Measurements from ENCODE around the gene UBE2J2. TPM values are rescaled to one million over a fixed set of nuclear protein-coding genes. Genes with fewer than 3 reads are reported as not detected.

Gene UBE2J2
- total and polyA plus RNA-seq, 2 of the 13 experiments (the other 11 are each of a cell fraction or from before 2014, with no cell fraction given): 25.4 to 29.4 TPM

DNA sequence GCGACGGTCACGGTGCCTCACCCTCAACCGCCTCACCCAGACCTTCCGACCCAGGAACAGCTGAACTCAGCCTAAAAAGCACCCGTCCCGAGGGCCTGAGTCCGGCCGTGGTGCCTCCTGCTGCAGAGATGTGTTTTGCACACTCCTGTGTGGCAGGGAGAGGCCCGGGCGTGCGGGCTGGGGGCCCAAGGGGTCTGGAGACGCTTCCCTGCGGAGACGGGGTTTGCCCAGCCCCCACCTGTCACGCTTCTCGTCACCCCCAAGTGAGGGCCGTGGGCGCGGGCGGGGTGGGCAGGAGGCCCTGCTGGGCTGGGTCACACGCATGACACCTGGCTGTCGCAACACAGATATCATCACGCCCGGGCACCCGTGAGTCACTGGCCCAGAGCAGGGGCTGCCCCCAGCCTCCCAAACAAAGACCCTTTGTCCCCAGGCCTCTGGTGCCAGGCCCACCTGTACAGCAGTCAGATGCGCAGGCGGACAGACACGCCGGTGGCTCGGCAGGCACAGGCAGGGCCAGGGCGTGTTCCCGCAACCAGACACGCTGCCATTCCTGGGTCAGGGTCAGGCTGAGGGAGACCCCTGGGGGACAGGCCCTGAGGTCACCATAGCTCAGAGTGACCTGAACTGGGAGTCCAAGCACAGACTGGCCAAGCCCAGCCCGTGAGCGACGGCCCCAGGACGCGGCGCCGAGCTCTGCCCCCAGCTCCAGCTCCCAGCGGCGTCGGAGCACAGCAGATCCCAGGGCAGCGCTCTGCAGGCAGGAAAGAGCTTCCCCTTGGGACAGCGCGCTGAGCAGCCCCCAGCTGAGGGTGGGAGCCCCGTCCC, 35.6 kb downstream of the UBE2J2 start (continued):
- TF ChIP-seq, protein P1, sequence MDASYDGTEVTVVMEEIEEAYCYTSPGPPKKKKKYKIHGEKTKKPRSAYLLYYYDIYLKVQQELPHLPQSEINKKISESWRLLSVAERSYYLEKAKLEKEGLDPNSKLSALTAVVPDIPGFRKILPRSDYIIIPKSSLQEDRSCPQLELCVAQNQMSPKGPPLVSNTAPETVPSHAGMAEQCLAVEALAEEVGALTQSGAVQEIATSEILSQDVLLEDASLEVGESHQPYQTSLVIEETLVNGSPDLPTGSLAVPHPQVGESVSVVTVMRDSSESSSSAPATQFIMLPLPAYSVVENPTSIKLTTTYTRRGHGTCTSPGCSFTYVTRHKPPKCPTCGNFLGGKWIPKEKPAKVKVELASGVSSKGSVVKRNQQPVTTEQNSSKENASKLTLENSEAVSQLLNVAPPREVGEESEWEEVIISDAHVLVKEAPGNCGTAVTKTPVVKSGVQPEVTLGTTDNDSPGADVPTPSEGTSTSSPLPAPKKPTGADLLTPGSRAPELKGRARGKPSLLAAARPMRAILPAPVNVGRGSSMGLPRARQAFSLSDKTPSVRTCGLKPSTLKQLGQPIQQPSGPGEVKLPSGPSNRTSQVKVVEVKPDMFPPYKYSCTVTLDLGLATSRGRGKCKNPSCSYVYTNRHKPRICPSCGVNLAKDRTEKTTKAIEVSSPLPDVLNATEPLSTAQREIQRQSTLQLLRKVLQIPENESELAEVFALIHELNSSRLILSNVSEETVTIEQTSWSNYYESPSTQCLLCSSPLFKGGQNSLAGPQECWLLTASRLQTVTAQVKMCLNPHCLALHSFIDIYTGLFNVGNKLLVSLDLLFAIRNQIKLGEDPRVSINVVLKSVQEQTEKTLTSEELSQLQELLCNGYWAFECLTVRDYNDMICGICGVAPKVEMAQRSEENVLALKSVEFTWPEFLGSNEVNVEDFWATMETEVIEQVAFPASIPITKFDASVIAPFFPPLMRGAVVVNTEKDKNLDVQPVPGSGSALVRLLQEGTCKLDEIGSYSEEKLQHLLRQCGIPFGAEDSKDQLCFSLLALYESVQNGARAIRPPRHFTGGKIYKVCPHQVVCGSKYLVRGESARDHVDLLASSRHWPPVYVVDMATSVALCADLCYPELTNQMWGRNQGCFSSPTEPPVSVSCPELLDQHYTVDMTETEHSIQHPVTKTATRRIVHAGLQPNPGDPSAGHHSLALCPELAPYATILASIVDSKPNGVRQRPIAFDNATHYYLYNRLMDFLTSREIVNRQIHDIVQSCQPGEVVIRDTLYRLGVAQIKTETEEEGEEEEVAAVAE (CRISPR knock-in tag; IDR thresholded peaks at IDR 0.05; ENCODE audit: borderline replicate concordance): no peak
- TF ChIP-seq GTF2F1 (IDR thresholded peaks at IDR 0.05; ENCODE audit: low read length): no peak
- TF ChIP-seq POLR2AphosphoS5 (IDR thresholded peaks at IDR 0.05; ENCODE audit: low read depth, low read length): peak; percentile 76
- TF ChIP-seq ZFP36 (IDR thresholded peaks at IDR 0.05; ENCODE audit: borderline replicate concordance, low read depth, low read length, partially characterized antibody): no peak
- TF ChIP-seq KDM3A (CRISPR knock-in tag; IDR thresholded peaks at IDR 0.05; ENCODE audit: low read depth): no peak; the same call in 1 of the 2 replicates
- TF ChIP-seq FOSL1 (CRISPR knock-in tag; IDR thresholded peaks at IDR 0.05; ENCODE audit: borderline replicate concordance): peak; percentile 53
- no peak for TF ChIP-seq TCF12 (IDR thresholded peaks at IDR 0.05)
- no peak for TF ChIP-seq TCF12 (CRISPR knock-in tag; IDR thresholded peaks at IDR 0.05)
- TF ChIP-seq FOXA3 (CRISPR knock-in tag; IDR thresholded peaks at IDR 0.05): peak; percentile 69
- TF ChIP-seq, protein P2, sequence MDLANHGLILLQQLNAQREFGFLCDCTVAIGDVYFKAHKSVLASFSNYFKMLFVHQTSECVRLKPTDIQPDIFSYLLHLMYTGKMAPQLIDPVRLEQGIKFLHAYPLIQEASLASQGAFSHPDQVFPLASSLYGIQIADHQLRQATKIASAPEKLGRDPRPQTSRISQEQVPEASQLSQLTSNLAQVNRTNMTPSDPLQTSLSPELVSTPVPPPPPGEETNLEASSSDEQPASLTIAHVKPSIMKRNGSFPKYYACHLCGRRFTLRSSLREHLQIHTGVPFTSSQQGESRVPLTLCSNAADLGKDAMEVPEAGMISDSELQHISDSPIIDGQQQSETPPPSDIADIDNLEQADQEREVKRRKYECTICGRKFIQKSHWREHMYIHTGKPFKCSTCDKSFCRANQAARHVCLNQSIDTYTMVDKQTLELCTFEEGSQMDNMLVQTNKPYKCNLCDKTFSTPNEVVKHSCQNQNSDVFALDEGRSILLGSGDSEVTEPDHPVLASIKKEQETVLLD (CRISPR knock-in tag; IDR thresholded peaks at IDR 0.05; ENCODE audit: low read depth): no peak; the same call in 1 of the 2 replicates
- TF ChIP-seq SIN3B (IDR thresholded peaks at IDR 0.05; ENCODE audit: low read length): no peak
- no peak; the same call in 1 of the 2 replicates for TF ChIP-seq ZNF674 (CRISPR knock-in tag; IDR thresholded peaks at IDR 0.05; ENCODE audit: low read depth)
- no peak for TF ChIP-seq ZNF780A (CRISPR knock-in tag; IDR thresholded peaks at IDR 0.05)
- TF ChIP-seq ETV5 (CRISPR knock-in tag; IDR thresholded peaks at IDR 0.05; ENCODE audit: borderline replicate concordance): 0 out of 2 replicates have a peak, but pooled peaks have one; percentile 42
- no peak for TF ChIP-seq JUNB (CRISPR knock-in tag; IDR thresholded peaks at IDR 0.05; ENCODE audit: borderline replicate concordance)
- peak; percentile 86 for TF ChIP-seq JUND (CRISPR knock-in tag; IDR thresholded peaks at IDR 0.05)
- no peak for TF ChIP-seq TMF1 (CRISPR knock-in tag; IDR thresholded peaks at IDR 0.05; ENCODE audit: low read depth)
- TF ChIP-seq ZNF724P (CRISPR knock-in tag; IDR thresholded peaks at IDR 0.05; ENCODE audit: borderline replicate concordance): 0 out of 2 replicates have a peak, but pooled peaks have one; percentile 32
- no peak for TF ChIP-seq ISX (CRISPR knock-in tag; conservative IDR thresholded peaks at IDR 0.05)
- no peak for TF ChIP-seq ZNF282 (IDR thresholded peaks at IDR 0.05; ENCODE audit: partially characterized antibody)

Data from HepG2 (cell line).